OCI-LY7 (cell line): ENCODE data around the gene TREML2. TPM values are rescaled to one million over a fixed set of nuclear protein-coding genes. Genes with fewer than 3 reads are reported as not detected.

Experiments used
- BruUV-seq: library from RNA; stranded (reverse); fragments of 400-500 nt; replicated peaks from 2 replicates; lab custom pipeline; 2021; lab: Mats Ljungman, UMichigan
- CTCF ChIA-PET: fragments of 300-600 bp; sonication (Branson Sonifier 250); formaldehyde crosslinking; loops from one replicate; lab custom pipeline; 2022; ENCODE audit warnings: antibody characterized with exemption; ENCODE audit not compliant: unreplicated experiment; lab: Charles Lee
- POLR2A ChIA-PET: fragments of 300-600 bp; sonication (Branson Sonifier 250); formaldehyde crosslinking; loops from one replicate; lab custom pipeline; 2022; ENCODE audit warnings: antibody characterized with exemption; lab: Charles Lee
- DNase-seq: peaks from one replicate; pipeline ENCODE4 v3.0.0-alpha.2; 2015; ENCODE audit warnings: low spot score
- H2AFZ ChIP-seq: fragments of 200-600 bp; sonication (generic), shearing (Covaris generic); 2 replicates; pipeline ENCODE4 v1.6.1; 2014; ENCODE audit warnings: mild to moderate bottlenecking, antibody characterized with exemption, low read length, moderate library complexity
- H3K27ac ChIP-seq: fragments of 200-600 bp; sonication (generic); 2 replicates; pipeline ENCODE4 v1.5.1; 2014; ENCODE audit warnings: mixed run types, low read depth, mild to moderate bottlenecking, moderate library complexity, low read length, inconsistent platforms; ENCODE audit not compliant: poor library complexity, severe bottlenecking
- H3K36me3 ChIP-seq: fragments of 200-600 bp; sonication (generic); 2 replicates; pipeline ENCODE4 v1.6.1; 2014; ENCODE audit warnings: mild to moderate bottlenecking, antibody characterized with exemption, low read length, moderate library complexity, mixed read lengths; ENCODE audit not compliant: insufficient read depth
- H3K4me1 ChIP-seq: fragments of 200-600 bp; sonication (generic); 2 replicates; pipeline ENCODE4 v1.5.1; 2014; ENCODE audit warnings: mild to moderate bottlenecking, low read length; ENCODE audit not compliant: insufficient read depth, poor library complexity, severe bottlenecking
- H3K4me2 ChIP-seq: fragments of 200-600 bp; sonication (generic); 2 replicates; pipeline ENCODE4 v1.6.1; 2014; ENCODE audit warnings: mild to moderate bottlenecking, low read length
- H3K4me3 ChIP-seq: fragments of 200-600 bp; sonication (generic); 2 replicates; pipeline ENCODE4 v1.5.1; 2014; ENCODE audit warnings: mild to moderate bottlenecking, low read depth, low read length; ENCODE audit not compliant: poor library complexity, severe bottlenecking
- H3K79me2 ChIP-seq: fragments of 200-600 bp; sonication (generic); 2 replicates; pipeline ENCODE4 v1.6.1; 2016; ENCODE audit warnings: low read depth, mild to moderate bottlenecking, low read length, moderate library complexity, mixed read lengths; ENCODE audit not compliant: insufficient read depth
- H3K9me2 ChIP-seq: fragments of 200-600 bp; sonication (generic); 2 replicates; pipeline ENCODE4 v1.6.1; 2016; ENCODE audit warnings: mild to moderate bottlenecking, low read length, mixed read lengths; ENCODE audit not compliant: insufficient read depth
- H3K9me3 ChIP-seq: fragments of 200-600 bp; sonication (generic); 2 replicates; pipeline ENCODE4 v1.6.1; 2014; ENCODE audit warnings: mild to moderate bottlenecking, mixed run types, low read length, mixed read lengths
- H4K20me1 ChIP-seq: fragments of 200-600 bp; sonication (generic); 2 replicates; pipeline ENCODE4 v1.6.1; 2014; ENCODE audit warnings: mild to moderate bottlenecking, antibody characterized with exemption, low read length, moderate library complexity, mixed read lengths; ENCODE audit not compliant: insufficient read depth
- EZH2phosphoT487 ChIP-seq: fragments of 200-600 bp; sonication (generic); IDR thresholded peaks from 2 replicates; pipeline ENCODE4 v1.6.1; 2018; ENCODE audit warnings: low read depth, borderline replicate concordance, mild to moderate bottlenecking, mixed run types, antibody characterized with exemption, low read length, moderate library complexity, mixed read lengths
- intact Hi-C: fragments of 100-400 bp; cut with micrococcal nuclease; formaldehyde crosslinking; loops from one replicate; pipeline ENCODE4 v1.10.0; 2022; ENCODE audit not compliant: unreplicated experiment
- total RNA-seq, 2 experiments: library from RNA; depleted of rRNA in 1 of 2; stranded (reverse); fragments of >200 nt in 1 of 2; shearing (Covaris generic) in 1 of 2; gene quantifications; 2 replicates each; pipeline ENCODE4 v1.2.3, GENCODE V29; 2014 to 2022
- TF ChIP-seq, protein P1 (sequence below): fragments of 200-600 bp; sonication (generic); conservative IDR thresholded peaks from 2 replicates; pipeline ENCODE4 v1.5.1; 2014; ENCODE audit warnings: mild to moderate bottlenecking, antibody characterized with exemption, low read length, moderate library complexity, mixed read lengths

TREML2 gene
- total RNA-seq, 2 experiments from 2014 or later: 5.5 to 17.4 TPM

DNA sequence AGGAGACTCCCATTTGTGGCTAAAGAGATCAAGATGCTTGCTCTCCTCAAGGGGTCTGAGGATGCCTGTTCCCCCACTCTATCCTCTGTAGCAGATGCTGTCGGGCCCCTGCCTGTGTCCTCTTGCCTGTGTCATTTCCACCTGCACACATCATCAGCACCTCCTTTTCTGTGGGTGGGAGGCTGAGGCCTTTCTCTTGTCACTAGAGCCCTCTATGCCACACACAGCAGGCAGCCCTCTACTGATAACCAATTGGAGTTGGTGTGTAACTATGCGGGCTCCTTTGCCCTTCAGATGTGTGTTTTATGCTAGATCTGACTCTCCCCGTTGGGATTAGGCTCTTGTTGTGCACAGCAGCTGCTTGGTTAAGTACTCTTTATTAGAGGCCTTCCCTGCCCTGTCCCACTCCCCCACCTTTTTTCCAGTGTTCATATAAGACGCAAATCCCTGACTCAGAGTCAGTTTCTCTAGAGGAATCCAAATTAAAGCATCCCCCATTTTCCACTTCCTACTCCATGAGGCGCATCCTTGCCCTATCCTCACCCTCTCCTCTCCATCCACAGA, 7.7 kb downstream of the TREML2 start:
- DNase-seq: no peak
- Histone ChIP-seq H3K4me2 (no peak overlapping the region), H3K9me2 (no peaks in the 10 kb centered on the region), H3K27ac (no peak overlapping the region), H3K4me1 (peaks cover 2% of the 10 kb centered on the region), H3K36me3 (peaks cover 55% of the 10 kb centered on the region), H3K79me2 (no peaks in the 10 kb centered on the region), H3K9me3 (peaks cover 16% of the 10 kb centered on the region; the same call in 1 of the 2 replicates), H2AFZ (no peak overlapping the region), H3K4me3 (no peak overlapping the region), H4K20me1 (no peaks in the 10 kb centered on the region)
- ChIA-PET CTCF (no interaction called here), POLR2A (no interaction called here)
- no TSS peak for BruUV-seq
- intact Hi-C loops: no loop called here
- no peak for TF ChIP-seq EZH2phosphoT487
- TF ChIP-seq, protein P1, sequence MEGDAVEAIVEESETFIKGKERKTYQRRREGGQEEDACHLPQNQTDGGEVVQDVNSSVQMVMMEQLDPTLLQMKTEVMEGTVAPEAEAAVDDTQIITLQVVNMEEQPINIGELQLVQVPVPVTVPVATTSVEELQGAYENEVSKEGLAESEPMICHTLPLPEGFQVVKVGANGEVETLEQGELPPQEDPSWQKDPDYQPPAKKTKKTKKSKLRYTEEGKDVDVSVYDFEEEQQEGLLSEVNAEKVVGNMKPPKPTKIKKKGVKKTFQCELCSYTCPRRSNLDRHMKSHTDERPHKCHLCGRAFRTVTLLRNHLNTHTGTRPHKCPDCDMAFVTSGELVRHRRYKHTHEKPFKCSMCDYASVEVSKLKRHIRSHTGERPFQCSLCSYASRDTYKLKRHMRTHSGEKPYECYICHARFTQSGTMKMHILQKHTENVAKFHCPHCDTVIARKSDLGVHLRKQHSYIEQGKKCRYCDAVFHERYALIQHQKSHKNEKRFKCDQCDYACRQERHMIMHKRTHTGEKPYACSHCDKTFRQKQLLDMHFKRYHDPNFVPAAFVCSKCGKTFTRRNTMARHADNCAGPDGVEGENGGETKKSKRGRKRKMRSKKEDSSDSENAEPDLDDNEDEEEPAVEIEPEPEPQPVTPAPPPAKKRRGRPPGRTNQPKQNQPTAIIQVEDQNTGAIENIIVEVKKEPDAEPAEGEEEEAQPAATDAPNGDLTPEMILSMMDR: no peak

DNA sequence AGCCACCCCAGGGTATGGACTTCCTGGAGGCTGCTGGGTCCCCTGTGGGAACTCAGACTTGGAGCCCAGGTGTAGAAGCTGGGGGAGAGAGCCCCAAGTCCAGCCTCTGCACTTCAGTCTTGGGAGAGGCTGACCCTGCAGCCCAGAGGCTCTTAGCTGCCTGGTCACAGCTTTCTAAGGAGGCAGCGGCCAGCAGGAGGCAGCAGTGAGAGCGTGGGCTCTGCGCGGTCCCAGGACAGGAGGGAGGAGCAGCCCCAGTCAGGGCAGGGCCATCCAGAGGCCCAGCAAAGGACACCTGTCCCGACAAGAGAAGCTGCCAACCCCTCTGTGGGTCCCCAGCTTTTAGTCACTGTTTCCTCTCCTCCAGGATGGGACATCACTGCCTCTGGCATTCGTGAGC, 9.4 kb downstream of the TREML2 start:
- Histone ChIP-seq H2AFZ (no peak overlapping the region), H4K20me1 (no peaks in the 10 kb centered on the region), H3K9me3 (peaks cover 16% of the 10 kb centered on the region; the same call in 1 of the 2 replicates), H3K27ac (no peak overlapping the region), H3K36me3 (peaks cover 41% of the 10 kb centered on the region), H3K4me3 (no peak overlapping the region), H3K9me2 (no peaks in the 10 kb centered on the region), H3K4me2 (no peak overlapping the region), H3K4me1 (peaks cover 3% of the 10 kb centered on the region), H3K79me2 (no peaks in the 10 kb centered on the region)
- TF ChIP-seq EZH2phosphoT487: no peak
- TF ChIP-seq, protein P1: peak; percentile 73
- intact Hi-C loops: no loop called here
- DNase-seq: peak; percentile 31
- POLR2A ChIA-PET: no interaction called here
- CTCF ChIA-PET: no interaction called here
- no TSS peak for BruUV-seq

DNA sequence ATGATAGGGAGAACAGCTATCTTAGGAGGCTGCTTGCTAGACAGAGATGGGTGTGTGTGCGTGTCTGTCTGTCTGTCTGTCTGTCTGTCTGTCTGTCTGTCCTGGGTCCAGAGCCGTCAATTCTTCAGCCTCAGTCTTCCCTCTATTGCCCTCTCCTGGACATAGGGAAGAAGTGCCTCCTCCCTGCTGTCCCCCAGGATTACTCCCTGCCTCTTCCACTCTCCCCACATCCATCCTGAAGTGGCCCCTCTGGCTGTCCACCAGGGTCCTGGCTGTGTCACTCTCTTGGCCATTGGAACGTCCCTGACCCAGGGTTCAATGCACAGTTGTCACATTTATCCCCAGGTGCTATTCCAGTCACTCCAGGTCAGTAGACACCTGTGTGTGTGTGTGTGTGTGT, 10.2 kb downstream of the TREML2 start:
- H3K79me2 ChIP-seq: no peaks in the 10 kb centered on the region
- H3K9me2 ChIP-seq: no peaks in the 10 kb centered on the region
- H3K9me3 ChIP-seq: peaks cover 16% of the 10 kb centered on the region; the same call in 1 of the 2 replicates
- no peak overlapping the region for H3K27ac ChIP-seq
- CTCF ChIA-PET: no interaction called here
- H3K36me3 ChIP-seq: peaks cover 38% of the 10 kb centered on the region
- H3K4me3 ChIP-seq: no peak overlapping the region
- no peak for DNase-seq
- no peak overlapping the region for H3K4me2 ChIP-seq
- POLR2A ChIA-PET: no interaction called here
- peaks cover 11% of the 10 kb centered on the region for H3K4me1 ChIP-seq
- no peak overlapping the region for H2AFZ ChIP-seq
- BruUV-seq: TSS peak; percentile 72
- H4K20me1 ChIP-seq: no peaks in the 10 kb centered on the region
- intact Hi-C loops: no loop called here
- no peak for TF ChIP-seq EZH2phosphoT487
- TF ChIP-seq, protein P1: no peak
